Kidney tubule cell (primary cell): ENCODE data around the gene RALGPS1.
A peak's percentile ranks its signal among the peaks of the same experiment; 100 is the strongest.

Experiments used
- DNase-seq: peaks from one replicate; pipeline ENCODE4 v3.0.0-alpha.2; 2018; ENCODE audit warnings: low spot score

RALGPS1 gene

DNA sequence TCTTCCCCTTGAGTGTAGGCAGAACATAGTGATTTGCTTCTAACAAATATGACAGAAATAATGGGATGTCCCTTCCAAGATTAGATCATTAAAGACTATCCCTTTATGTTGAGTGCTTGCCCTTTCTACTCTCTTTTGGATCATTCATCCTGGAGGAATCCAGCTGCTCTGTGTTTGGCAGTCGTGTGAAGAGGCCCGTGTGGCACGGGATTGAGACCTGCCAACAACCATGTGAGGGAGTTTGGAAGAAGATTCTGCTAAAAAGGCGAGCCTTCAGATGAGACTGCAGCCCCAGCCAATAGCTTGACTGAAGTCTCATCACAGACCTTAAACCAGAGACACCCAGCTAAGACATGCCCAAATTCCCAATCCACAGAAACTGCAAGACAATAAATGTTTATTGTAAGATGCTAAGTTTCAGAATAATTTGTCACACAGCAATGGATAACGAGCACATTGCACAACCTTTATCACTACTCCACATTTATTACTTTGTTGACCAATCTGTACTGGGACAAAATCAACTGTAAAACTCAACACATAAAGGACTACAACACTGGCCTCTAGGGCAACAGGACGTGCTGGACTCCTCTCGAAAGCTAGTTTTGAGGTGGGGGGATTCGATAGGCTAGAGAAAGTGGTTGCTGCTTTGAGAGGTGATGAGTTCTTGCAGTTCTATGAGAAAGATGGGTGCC lies 165.0 kb downstream of the RALGPS1 start:
- no peak for DNase-seq

GRCh38 chr9:127081250-127082185 lies 166.9 kb downstream of the RALGPS1 start:
- DNase-seq, result no peak

GRCh38 chr9:127083138-127083980 lies 168.8 kb downstream of the RALGPS1 start:
- peak; percentile 6 for DNase-seq

DNA sequence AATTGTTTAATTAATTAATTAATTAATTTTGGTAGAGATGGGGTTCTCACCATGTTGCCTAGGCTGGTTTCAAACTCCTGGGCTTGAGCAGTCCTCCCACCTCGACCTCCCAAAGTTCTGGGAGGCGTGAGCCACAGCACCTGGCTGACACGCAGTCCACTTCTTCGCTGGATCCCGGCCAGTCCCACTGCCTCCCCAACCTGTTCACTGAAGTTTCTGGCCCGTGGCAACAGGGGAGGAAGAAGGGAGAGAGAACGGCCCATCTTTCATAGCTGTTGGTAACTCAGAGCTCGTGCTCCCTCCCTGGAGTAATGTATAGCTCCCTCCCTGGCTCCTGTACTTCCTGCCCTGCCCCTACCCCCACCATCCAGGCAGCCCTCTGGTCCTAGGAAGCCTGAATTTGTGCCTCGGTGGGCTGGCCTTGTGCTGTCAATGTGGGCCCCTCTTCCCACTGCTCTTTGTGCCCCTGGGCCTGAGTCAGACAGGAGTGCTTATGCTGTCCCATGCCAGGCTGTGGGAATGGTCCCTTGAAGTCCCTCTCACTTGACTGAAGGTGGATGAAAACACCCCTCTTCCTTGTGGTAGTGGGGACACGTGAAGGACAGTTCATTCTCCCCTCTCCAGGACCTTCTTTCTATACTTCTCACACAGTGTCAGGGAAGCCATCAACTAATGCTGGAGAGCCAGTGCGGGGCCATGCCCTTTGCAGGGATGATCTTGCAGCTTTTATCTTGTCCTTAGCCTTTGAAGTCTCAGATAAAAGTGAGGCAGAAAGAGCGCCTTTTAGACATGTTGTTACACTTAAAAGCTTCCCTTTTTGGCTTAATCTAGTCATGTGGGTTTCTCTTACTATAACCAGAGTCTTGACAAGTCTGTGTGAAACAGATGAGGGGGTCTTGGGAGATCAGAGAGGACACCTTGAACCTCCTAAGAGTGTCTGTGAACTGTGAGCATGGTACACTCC lies 169.8 kb downstream of the RALGPS1 start:
- DNase-seq, result no peak

GRCh38 chr9:127085186-127085585 lies 170.6 kb downstream of the RALGPS1 start:
- DNase-seq, result no peak

- DNase-seq, result no peak
These were observed 172.2 kb downstream of the RALGPS1 start for GRCh38 chr9:127086771-127087170.

DNA sequence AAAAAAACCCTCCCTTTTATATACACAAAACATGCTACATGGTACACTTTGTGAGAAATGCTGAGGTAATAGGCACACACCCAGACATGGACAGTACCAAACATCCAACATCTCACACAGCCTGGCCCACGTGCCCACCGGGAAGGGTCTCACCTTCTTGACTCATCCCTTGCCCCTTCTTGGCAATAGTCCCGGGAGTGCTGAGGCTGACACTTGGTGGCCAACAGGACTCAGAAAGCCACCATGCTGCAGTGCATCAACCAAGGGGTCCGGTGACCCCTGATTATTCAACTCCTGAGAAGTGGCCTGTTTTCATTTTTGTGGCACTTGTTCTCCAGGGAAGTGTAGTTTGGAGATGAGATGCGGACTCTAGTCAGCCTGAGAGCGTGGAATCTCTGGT lies 172.8 kb downstream of the RALGPS1 start:
- no peak for DNase-seq

- DNase-seq, result no peak
These were observed 173.3 kb downstream of the RALGPS1 start for GRCh38 chr9:127087836-127088235.

GRCh38 chr9:127088724-127089615 lies 174.4 kb downstream of the RALGPS1 start:
- no peak for DNase-seq

DNA sequence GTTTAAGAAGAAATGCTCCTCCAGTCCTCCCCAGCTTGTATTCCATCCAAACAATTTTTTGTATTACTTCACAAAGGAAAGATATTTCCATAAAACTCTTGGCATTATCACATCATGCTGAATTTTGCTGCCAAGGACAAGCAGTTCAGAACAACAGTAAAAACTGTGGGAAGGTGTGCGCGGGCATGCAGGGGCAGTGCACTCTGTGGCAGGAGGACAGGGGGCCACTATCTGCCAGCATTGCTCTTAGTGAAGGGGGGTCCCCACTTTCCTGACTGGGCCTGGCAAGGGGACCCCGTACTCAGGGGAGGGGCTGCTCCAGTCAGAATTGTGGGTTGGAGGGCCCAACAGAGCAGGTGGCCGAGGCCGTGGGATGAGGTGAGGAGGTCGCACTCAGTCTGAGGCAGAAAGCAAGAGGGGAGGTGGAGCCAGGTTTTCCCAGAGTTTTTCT lies 175.1 kb downstream of the RALGPS1 start:
- no peak for DNase-seq

DNA sequence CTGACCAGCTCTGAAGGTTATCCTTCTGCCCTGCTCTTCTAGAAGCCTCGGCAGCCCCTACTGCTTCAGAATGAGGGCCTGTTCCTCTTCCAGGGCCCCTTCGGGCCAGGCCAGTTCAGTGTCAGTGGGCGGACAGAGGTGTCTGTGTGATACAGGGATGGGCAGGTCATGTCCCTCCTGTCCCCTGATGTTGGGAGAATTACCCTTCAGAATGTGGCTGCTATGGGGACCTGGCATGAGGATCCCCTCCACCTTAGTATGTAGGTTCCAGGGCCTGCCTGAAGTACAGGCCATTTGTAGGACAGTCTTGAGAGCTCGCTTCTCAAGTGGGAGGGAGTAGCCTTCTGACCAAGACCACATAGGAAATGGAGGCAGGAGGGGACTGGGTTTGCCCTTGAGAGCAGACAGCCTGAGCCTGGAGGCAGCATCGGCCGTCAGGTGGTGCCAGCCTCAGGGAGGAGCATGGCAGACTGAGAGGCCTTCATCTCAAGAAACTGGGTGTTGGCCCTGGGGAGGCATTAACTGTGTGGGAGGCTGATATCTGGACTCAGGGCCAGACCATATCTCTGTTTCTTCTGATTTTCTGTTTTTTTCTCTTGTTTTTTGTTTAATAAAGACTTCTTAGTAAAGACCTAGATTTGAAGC lies 175.9 kb downstream of the RALGPS1 start:
- no peak for DNase-seq

DNA sequence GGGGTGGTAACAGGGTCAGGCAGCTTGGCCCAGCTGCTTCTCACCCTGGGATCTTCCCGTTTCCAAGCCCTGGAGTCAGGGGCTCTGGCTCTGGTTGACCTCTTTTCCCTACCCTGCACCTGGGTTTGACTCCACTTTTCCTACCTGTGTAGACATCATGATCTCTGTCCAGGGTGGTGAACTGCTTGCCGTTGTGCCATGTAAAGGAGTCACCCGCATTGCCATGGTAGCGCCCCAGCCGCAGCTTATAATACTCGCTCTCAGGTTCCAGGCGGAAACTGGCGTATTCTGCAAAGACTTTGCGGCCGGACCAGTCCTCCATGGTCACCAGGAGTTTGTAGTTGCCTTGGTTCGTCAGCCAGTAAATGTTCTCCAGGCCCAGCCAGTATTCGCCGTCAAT lies 176.9 kb downstream of the RALGPS1 start:
- no peak for DNase-seq

DNA sequence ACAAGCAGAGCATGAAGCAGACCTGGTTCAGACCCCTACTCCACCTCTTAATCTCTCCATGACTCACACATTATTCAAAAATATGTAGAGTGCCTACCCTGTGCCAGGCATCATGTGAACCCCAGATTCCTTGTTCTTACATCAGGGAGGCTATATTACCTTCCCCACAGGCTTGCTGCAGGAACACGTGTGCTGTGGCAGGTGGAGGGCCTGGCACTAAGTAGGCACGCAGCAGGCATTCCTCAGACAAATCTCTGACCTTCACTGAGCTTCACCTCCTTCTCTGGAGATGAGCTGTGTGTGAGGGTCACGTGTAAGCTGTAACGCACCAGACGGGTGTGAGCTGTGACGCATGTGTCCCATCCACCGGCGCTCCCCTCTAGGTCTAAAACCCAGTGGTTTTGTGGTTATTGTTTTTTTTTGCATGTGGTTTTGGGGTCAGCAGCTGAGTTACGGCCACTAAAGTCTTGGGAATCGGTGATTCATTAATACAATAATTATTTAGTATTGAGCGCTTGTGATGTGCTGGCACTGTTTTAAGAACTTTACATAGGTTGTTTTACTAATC lies 177.5 kb downstream of the RALGPS1 start:
- DNase-seq, result no peak

DNA sequence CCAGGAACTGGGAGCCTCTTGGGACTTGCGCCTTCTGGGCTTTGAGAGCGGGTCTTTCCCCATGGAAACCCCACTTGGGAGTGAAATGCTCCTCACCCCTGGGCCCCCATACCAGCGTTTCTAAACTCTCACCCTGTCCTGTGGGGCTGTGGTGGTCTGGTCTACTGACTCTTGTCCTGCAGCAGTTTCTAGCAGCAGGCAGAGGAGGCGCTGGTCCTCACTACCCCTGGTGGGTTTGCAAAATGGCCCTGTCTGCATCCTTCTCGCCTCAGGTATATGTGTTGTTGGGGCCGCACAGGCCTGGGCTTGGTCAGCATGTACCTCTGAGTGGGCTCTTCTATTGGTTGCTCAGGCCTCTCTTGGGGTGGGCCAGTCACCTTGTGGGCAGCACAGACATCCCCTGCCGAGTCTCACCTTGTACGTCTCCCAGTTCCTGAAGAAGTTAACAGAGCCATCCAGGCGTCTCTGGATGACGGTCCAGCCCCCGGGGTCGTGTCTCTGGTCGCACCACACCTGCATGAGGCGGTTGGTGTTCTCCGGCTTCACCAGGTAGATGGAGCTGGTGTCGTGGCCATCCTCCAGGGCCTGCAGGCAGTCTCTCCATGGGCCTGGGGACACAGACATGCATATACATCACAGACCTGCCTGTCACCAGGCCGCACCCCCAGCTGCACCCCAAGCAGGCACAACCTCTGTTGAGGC lies 178.9 kb downstream of the RALGPS1 start:
- no peak for DNase-seq

DNA sequence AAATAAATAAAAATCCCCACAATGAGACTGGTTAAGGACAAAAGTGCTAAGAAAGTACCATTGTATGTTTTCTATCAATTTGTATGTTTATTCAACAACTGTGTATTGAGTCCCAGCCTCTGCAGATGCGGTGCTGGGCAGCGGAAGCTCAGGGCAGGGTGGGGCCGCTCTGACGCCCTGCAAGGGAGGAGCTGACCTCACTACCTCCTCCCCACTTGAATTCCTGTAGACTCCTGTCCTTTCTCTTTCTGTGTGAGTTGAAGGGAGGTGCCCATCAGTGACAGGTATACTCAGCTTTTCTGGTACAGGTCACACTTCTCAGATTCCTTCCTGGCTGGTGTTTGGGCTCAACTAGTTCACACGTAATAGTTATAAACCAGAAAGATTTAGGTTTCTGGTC lies 180.8 kb downstream of the RALGPS1 start:
- DNase-seq, result no peak

- DNase-seq, result no peak
These were observed 181.6 kb downstream of the RALGPS1 start for GRCh38 chr9:127096208-127096607.

- no peak for DNase-seq
These were observed 183.1 kb downstream of the RALGPS1 start for GRCh38 chr9:127097683-127098082.

- DNase-seq, result no peak
These were observed 184.5 kb downstream of the RALGPS1 start for GRCh38 chr9:127098916-127099553.
